AG09309 (cell line): ENCODE measurements around the gene IL36G.

Experiments used
- DNase-seq: peaks from one replicate; pipeline ENCODE4 v3.0.0-alpha.2; 2010; ENCODE audit warnings: low read depth
- H3K4me3 ChIP-seq: 2 replicates; pipeline ENCODE4 v1.5.1; 2011; ENCODE audit warnings: mild to moderate bottlenecking, low read depth, low read length, moderate library complexity; ENCODE audit not compliant: control insufficient read depth
- TF ChIP-seq, protein P1 (sequence below): IDR thresholded peaks from 2 replicates; pipeline ENCODE4 v1.5.1; 2011; ENCODE audit warnings: mild to moderate bottlenecking, low read depth, low read length, inconsistent platforms; ENCODE audit not compliant: insufficient read depth, control insufficient read depth; ENCODE audit errors: missing control alignments

The IL36G gene

DNA sequence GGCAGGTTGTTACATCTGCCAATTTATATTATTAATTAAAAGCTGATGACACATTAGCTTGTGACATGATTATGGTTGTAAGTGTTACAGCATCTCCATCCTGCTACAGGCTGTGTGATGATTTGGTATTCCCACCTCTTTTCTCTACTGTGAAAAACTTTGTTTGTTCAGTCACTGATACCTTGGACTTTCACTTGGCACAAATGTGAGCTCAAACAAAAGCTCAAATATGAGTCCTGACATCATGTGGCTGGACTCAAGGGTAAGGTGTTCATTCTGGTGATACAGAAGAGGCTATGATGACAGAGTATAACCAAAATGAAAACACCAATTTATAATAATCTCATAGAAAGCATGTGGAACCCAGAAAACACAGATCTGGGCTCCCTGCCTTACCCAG, 16.0 kb downstream of the IL36G start:
- no peak overlapping the region for H3K4me3 ChIP-seq
- TF ChIP-seq, protein P1, sequence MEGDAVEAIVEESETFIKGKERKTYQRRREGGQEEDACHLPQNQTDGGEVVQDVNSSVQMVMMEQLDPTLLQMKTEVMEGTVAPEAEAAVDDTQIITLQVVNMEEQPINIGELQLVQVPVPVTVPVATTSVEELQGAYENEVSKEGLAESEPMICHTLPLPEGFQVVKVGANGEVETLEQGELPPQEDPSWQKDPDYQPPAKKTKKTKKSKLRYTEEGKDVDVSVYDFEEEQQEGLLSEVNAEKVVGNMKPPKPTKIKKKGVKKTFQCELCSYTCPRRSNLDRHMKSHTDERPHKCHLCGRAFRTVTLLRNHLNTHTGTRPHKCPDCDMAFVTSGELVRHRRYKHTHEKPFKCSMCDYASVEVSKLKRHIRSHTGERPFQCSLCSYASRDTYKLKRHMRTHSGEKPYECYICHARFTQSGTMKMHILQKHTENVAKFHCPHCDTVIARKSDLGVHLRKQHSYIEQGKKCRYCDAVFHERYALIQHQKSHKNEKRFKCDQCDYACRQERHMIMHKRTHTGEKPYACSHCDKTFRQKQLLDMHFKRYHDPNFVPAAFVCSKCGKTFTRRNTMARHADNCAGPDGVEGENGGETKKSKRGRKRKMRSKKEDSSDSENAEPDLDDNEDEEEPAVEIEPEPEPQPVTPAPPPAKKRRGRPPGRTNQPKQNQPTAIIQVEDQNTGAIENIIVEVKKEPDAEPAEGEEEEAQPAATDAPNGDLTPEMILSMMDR, result no peak
- DNase-seq, result no peak

DNA sequence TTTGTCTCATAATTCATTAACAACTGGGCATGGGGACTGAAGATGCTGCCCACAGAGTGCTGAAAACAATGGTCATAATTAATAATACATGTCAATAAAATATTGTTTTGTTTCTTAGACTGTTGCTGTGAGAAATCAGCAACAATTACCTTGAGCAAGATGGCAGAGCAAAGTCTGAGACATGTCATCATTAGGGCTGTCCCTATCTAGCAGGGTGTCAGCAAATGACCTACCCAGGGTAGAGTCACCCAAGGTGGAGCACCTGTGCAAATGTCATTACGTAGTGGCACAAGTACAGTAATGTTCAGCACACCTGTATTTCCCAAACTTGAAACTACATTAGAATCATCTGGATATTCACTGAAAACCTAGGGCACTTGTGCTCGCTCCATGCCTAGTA, 16.8 kb downstream of the IL36G start:
- H3K4me3 ChIP-seq, result no peak overlapping the region
- TF ChIP-seq, protein P1, result no peak
- no peak for DNase-seq

DNA sequence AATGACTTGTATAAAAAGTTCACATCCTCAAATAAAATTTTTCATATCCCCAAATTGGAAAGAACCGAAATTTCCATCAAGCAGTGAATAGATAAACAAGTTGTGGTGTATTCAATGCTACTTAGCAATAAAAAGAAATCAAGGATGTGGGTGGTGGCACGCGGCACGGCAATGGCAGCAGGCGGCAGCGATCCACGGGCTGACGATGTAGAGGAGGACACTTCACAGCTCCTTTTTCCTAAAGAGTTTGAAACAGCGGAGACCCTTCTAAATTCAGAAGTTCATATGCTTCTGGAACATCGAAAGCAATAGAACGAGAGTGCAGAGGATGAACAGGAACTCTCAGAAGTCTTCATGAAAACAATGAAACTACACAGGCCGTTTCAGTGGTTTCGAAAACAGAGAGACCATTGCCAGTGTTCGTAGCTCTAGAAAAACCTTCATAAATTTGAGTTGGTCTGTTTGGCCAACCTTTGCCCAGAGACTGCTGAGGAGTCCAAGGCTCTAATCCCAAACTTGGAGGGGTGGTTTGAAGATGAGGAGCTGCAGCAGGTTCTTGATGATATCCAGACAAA, 17.6 kb downstream of the IL36G start:
- DNase-seq, result no peak
- TF ChIP-seq, protein P1, result no peak
- no peak overlapping the region for H3K4me3 ChIP-seq

DNA sequence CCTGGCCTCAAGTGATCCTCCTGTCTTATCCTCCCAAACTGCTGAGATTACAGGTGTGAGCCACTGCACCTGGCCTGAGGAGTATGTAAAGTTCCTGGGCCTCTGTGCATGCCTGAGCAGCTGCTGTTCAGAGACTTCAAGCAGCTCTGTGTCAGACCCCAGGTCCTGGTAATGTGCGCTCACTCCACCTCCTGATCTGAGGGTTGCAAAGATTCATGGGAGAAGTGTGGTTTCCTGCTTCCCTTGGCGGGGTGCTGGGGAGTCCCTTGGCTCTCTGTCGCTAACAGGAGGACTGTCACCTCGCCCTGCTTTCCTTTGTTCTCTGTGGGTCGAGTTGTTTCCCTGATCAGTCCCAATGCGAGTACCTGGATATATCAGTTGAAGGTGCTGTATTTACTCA, 18.8 kb downstream of the IL36G start:
- TF ChIP-seq, protein P1, result no peak
- H3K4me3 ChIP-seq, result no peak overlapping the region
- no peak for DNase-seq

DNA sequence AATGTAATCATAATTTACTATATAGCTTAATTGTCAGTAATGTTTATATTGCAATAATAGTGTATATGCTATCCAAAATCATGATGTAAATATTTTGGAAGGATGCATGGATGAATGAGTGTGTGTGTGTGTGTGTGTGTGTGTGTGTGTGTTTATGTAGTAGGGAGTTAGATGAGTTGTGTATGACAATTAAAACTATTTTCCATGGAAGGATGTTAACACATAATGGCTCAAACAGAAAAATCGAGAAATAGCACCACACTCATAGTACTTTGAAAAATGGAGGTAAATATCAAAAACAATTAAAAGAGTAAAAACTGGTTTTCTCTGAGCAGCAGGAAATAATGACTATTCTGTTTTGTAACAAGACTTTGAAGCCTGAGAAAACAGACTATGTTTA, 19.3 kb downstream of the IL36G start:
- TF ChIP-seq, protein P1, result no peak
- DNase-seq, result no peak
- H3K4me3 ChIP-seq, result no peak overlapping the region

DNA sequence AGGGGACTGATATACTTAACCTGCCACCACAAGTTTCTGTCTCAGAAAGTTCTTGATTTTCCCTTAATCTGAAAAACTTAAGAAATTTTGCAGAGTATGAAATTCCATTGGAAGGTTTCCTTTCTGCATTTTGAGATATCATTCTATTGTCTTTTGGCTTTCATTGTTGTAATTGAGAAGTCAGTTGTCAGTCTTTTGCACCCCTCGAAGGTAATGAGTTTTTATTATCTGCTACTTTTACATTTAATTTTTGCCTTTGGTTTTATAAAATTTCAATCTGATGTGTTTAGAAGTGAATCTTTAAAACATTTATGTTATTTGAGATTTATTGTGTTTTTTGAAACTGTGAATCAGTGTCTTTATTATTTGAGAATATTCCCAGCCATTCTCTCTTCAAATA, 22.6 kb downstream of the IL36G start:
- TF ChIP-seq, protein P1, result no peak
- H3K4me3 ChIP-seq, result no peak overlapping the region
- no peak for DNase-seq

DNA sequence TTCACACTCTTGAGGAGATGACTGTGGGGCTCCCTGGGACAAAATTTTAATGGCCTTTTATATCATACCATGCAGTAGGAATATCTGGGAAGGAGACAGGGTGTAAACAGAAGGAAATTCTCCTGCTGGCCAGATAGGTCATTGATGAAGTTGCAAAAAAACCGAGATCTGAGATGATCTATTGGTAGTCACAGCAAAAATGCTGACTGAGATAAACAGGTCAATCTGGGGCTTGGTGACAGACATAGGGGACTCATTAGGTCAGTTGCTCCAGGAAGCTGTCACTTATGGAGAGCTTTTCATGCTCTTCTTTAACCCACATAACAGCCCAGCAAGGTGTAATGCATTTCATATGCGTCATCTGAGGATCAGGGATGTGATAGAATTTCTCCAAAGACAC, 24.9 kb downstream of the IL36G start:
- no peak overlapping the region for H3K4me3 ChIP-seq
- TF ChIP-seq, protein P1, result no peak
- DNase-seq, result no peak
